Activated CD4-positive, CD25-positive, alpha-beta regulatory T cell (primary cell): ENCODE results near the gene ANKRD31.
A peak's percentile ranks its signal among the peaks of the same experiment; 100 is the strongest.
"Not testable (repeated sequence)": the region's sequence is repeated elsewhere in the genome, so short reads cannot be mapped to it uniquely, and the experiment has no call there.

Experiments used
- DNase-seq, 4 experiments: peaks; one replicate each; lab custom pipeline; 2025; lab: John Stamatoyannopoulos, UW

The ANKRD31 gene, protein sequence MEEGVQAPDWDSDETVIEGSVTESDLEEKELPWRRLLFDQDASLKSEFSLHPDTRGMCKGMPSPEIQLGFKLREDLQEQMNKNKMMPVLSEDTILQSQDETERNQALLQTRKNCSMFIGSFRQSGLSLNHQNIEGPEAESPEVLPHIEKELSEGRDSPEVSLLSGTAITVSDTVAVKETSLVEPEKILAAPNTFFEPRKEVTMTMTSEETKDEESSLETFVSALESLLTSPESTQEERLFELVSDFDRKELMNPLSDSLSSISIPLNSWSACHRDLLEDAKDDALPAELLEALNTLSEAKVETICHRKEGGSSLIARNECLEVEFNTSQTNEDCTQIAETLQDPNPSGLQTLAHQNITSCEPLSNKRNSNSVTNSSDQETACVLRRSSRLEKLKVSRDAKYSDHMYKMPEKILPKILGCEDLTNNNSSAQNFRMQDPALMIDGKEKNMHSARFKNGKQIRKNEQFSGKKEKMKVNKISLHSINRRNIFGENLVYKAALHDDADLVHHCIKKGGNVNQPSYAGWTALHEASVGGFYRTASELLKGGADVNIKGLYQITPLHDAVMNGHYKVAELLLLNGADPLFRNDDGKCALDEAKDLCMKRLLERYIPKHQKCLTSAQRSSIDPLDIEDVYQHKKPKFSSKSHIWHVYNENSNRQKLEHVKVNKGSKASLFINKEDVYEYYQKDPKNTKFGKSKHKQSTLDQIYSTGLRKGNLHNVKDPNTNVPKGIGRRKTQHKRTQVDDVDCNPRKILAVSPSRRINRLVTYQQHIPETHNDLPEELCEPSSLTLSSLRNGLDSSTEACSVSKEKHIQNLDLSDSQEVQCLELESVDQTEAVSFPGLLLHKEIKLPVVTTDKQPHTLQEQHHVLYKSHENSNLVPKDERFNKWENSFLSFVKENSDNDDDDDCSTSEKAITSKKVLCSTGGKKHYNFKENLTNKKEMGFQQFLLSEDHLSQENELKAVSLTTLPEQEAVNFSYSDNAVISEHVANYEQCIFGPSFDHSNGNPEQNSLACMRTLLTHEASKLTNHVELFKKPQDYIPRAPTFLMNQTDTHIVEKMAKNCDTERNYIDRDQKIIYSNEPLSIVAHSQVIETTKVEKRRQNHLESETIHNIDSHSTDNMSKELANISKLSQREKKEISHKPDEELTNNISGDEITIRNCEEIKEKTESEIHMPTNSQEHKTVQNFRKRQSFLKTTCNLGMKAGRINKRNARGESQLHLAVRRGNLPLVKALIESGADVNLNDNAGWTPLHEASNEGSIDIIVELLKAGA (N-terminal part only)

DNA sequence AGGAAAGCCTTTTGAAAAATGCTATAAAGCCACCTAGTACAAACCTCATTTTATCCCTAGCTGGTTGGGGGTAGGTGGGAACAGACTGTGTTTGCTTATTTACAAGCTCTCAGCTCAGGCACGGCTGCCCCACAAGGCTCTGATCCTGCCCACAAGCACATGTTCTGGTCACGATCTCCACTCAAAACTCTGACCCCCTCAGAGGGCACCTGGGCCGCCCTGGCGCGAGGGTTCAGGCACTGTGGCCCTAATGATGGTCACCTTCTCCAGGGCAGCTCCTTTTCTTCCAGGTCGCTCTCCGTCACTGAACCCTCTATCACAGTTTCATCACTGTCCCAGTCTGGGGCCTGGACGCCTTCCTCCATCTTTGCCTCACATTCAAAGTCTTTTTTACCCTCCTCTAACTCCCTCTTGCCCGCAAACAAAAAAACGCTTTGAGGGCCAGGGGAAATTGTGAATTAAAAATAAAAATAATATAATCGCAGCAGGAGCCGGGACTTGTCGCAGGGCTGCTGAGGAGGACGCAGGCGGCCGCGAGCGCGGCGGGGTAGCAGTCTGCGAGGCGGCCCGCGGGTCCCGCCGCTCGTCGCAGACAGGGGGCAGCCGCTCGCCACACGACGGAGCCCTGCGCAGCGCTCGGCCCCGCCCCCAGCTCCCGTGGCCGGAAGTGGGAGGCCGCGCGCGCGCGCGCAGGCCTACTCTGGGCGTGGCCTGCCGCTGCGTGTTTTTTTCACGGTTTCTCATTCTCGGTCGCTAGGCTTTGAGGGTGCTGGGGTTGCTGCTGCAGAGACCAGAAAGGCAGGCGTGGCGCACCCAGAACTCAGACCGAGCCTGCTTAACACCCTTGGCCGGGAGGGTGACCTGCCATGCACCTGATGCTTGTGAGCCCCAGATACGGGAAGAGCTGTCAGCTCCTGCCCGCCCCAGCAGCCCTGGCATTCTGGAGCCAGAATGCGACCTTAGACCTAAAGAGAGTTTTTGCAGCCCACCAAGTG lies at the start of gene ANKRD31:
Gene ANKRD31, minus strand, starts transcription at position 557 of the 995 bp plus-strand sequence. Its CDS starts 192 bp downstream, at position 365.
- DNase-seq: peak; percentile 79 to 90 (median 82)

DNA sequence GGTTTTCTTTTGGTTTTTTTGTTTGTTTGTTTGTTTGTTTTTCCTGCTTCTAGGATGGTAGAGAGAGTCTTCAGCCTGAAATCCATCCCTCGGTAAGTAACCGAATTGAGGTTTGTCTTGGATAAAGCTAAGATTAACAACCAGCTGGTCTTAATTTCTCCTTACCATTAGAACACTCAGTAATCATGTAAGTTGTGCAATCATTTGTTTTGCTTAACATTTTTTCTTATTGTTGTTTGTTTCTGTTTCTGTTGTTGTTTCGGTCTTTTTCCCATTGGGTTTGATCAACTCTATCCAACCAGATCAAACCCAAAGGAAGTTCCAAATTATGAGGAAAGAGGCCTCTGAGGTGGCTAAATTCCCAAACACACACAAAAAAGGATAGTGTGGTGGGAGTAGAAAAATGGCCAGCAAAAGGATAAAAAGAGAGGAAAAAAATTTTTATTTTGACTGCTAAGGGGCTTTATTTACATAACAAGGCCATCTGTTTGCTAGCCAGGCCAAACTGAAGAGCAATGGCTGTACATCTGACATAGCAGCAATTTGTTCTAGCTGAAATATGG lies 49.6 kb upstream of the ANKRD31 start:
- DNase-seq: no peak

DNA sequence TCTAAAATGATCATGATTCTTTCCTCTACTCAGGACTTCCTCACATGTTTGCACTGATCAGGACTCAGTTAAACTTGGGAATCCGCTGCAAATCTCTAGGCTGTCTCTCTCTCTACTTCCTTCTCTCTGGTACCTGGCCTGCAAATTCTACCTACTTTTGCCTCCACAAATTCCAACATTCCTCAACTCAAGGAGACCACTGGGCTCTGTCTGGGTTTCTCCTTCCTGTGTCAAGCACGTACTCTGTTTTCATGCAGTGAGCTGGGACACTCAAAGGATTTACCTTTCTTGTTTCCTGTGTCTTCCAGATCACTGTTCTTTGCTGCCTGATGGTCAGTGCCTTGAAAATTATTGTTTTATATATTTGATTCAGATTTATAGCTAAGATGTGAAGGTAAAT lies 45.9 kb upstream of the ANKRD31 start:
- no peak for DNase-seq

DNA sequence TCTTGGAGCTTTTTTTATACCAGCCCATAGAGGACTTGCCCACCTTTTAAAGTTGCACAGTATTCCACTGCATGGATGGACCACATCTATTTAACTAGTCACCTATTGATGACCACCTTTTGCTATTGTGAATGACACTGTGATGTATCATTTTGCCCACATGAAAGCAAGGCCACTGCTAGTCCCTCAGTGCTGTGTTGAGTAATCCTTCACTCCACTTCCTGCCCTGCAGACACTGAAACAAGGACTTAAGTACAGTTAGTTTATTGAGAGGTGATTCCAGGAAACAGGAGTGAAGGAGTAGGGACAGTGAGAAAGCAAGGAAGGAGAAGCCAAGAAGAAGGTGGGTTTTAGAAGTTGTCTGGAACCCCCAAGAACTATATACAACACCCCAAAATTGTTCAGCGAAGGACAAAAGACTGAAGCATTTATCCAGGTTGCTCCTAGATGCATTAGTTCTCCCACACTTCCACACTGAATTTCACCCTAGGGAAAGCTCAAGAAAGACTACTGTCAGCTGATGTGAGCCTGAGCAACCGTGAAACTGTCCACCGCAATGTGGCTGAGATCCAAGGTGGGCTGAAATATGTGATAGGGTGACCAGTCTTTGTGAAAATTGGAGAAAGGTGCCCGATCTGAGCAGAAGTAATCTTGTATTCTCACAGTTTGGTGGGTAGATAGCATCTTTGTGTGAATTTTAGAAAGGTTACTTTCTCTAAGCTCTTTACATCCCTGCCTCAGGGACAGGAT lies 45.2 kb upstream of the ANKRD31 start:
- no peak for DNase-seq

DNA sequence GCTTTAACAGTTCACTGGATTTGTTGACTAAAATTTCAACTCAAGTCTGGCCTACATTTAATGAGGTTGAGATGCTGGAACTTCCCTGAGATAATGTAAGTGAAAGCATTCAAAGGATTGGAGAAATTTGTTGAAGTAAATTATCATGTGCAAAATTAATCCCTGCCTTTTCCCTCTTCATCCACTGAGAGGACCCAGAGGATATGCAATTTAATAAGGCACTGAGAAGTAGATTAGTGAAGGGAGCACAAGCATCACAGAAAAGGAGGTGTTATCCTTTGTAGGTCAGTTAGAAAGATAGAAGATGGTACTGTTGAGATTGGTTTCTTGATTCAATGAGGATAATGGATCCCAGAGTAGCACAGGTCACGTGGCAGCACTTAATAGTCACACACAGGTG lies 42.6 kb upstream of the ANKRD31 start:
- DNase-seq: no peak

DNA sequence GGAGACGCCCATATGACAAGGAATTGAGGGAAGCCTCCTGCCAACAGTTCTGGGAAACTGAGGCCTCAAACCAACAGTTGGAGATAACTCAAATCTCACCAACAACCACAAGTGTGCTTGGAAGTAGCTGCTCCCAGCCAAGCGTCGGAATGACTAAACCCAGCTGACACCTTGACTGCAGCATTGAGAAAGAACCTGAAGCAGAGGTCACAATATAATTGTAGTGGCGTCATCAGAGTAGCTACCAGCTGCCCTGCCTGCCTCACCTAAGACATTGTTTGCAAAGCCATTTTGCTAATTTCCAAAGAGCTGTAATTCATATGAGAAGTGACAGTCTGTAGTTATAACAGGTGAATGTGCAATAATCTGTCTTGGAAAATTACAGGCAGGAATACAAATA lies 40.8 kb upstream of the ANKRD31 start:
- no peak for DNase-seq

DNA sequence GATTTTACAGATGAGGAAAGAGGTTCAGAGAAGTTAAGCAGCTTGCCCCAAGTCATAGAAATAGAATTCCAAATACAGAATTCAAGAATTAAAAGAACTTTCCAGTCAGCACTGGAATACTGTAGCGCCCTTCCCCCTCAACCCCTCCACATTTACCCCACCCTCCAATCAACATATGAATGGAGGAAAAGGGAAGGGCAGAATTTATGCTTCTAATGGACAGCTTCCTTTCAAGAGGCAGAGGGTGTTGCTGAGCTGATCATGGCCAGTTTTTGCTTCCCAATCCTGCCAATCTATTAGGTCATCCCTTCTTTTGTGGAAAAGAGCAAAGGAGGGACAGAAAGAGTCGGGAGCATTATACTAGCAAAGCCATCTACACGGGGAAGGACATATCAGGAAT lies 39.1 kb upstream of the ANKRD31 start:
- no peak for DNase-seq

DNA sequence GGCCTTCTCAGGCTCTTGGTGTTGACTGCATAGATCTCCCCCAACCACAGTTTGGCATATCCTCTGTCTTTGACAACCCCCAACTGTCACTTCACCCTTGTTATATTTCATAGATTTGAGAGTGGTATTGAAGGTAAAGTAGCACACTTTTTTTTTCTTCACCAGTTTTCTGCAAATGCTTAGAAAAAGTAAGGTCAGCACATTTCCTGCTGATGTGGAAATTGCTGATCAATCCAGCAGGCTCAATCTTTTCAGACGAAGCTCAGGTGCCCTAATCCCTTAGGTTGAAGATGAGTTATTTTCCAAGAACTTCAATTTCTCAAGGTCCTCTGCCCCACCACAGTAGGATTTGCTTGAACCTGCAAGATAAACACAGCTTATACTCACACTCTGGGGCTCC lies 38.5 kb upstream of the ANKRD31 start:
- no peak for DNase-seq

DNA sequence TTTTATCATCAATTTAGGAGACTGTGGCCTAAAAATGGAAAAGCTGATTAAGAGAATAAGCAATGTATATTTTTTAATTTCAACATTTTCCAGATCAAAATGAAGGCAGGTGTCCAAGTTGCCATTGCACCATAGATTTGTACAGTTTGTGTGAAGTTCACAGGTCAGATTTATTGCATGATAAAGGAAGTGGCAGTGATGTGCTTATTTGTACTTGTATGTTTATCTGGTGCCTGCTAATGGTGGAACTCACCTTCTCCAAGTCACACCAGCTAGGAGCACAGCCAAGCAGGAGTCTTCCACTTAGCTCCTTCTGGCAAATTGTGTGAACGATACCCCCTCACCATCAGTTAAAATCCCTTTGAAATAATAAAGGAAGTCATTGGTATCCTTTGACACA lies 37.8 kb upstream of the ANKRD31 start:
- DNase-seq: no peak

DNA sequence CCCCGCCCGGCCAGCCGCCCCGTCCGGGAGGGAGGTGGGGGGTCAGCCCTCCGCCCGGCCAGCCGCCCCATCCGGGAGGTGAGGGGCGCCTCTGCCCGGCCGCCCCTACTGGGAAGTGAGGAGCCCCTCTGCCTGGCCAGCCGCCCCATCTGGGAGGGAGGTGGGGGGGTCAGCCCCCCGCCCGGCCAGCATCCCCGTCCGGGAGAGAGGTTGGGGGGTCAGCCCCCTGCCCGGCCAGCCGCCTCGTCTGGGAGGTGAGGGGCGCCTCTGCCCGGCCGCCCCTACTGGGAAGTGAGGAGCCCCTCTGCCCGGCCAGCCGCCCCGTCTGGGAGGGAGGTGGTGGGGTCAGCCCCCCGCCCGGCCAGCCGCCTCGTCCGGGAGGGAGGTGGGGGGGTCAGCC lies 33.9 kb upstream of the ANKRD31 start:
- DNase-seq: not testable (repeated sequence)

DNA sequence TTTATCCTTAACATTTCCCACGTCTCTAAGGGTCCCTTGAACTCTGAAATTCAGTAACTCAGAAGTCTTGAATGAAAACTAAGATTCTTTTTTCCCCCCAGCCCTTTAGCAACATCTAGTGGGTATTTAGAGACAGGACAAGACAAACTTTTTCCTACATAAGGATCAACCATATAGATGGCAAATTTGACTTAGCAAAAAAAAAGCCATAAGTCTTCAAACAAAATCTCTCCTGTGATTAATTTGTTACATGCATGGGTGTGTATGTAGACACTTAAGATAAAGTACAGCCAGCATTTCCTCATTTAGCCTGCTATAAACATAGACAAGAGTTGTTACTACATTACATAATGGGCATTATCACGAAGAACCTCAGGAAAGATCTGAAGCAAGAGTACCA lies 29.1 kb upstream of the ANKRD31 start:
- DNase-seq: no peak

DNA sequence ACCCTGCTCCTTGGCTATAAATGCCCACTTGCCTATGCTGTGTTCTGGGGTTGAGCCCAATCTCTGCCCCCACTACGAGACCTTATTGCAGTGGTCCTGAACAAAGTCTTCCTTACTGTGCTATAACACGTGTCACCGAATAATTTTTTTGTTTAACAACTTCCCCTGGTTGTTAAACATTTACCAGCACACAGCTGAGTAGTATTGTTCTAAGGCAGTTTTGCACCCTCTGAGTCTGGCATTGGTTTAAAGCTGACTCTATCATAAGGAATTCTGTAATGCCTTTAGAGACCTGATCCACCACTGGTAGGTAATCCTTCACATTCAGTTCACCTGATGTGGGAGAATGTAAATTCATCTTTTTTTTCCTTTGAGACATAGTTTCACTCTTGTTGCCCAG lies 25.6 kb upstream of the ANKRD31 start:
- DNase-seq: no peak

DNA sequence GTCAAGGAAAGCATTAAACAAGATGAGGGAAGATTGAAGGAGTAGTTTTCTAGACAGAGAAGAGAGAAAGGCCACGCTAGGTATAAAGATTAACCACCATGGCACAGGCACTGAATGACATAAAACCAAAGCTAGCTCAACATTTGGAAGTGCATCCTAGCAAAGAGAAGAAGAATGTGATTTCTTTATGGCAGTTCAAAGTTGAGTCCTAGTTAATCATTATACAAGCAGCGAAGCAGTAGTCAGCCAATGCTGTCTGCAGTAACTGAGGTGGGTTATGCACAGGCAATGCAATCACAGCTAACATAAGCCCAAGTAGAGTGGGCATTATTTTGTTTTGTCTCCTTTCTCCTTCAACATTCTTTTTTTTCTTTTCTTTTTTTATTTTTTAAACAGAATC lies 24.0 kb upstream of the ANKRD31 start:
- DNase-seq: no peak

DNA sequence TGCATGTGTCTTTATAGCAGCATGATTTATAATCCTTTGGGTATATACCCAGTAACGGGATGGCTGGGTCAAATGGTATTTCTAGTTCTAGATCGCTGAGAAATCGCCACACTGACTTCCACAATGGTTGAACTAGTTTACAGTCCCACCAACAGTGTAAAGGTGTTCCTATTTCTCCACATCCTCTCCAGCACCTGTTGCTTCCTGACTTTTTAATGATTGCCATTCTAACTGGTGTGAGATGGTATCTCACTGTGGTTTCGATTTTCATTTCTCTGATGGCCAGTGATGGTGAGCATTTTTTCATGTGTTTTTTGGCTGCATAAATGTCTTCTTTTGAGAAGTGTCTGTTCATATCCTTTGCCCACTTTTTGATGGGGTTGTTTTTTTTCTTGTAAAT lies 13.8 kb upstream of the ANKRD31 start:
- DNase-seq: not testable (repeated sequence)

DNA sequence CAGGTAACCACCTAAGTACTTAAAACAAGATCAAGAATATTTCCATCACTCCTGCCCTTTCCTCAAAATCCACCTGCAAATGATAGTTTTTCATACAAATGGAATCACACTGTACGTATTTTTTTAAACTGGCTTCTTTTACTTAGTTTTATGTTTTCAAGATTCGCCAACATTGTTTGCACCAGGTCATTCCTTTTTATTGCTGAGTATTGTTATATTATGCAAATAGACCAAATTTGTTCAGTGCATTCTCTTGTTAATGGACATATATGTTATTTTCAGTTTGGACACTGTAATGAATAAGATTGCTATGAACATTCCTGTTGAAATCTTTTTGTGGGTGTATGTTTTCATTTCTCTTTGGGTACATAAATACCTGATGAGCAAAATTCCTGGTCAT lies 8.3 kb upstream of the ANKRD31 start:
- no peak for DNase-seq

DNA sequence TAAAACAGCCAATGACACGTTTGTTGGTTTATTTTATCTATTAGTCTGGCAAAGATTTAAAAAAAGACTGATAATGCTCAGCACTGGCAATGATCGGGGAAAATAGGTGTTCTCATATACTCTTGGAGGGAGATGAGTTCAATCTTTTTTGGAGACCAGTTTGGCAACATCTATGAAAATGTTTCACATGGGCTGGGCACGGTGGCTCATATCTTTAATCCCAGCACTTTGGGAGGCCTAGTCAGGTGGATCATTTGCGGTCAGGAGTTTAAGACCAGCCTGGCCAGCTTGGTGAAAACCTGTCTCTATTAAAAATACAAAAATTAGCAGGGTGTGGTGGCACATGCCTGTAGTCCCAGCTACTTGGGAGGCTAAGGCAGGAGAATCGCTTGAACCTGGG lies 6.8 kb upstream of the ANKRD31 start:
- DNase-seq: no peak

DNA sequence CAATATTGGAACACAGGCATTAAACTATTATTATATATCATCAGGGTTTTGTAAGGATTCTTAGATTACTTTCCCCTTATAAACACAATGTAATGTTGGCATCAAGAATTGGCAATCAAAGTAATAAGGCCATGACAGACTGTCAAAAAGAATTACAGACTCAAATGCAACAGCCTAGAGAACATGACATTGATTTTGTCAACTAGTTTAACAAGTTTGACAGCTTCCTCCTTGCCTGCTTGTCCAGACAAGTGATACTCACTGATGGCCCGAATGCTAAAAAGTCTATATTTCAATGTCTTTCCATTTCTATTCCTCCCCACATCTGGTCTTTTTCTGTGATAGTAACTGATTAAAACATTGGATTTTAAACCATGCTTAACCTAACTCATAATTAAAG lies 6.4 kb upstream of the ANKRD31 start:
- DNase-seq: no peak

DNA sequence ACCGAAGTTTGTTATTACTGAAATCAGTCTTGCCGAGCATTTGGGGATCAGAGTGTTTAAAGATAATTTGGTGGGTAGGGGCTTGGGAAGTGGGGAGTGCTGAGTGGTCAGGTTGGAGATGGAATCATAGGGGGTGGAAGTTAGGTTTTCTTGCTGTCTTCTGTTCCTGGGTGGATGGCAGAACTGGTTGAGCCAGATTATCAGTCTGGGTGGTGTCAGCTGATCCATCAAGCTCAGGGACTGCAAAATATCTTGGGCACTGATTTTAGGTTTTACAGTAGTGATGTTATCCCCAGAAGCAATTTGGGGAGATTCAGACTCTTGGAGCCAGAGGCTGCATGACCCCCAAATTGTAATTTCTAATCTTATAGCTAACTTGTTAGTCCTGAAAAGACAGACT lies 5.4 kb upstream of the ANKRD31 start:
- DNase-seq: no peak

DNA sequence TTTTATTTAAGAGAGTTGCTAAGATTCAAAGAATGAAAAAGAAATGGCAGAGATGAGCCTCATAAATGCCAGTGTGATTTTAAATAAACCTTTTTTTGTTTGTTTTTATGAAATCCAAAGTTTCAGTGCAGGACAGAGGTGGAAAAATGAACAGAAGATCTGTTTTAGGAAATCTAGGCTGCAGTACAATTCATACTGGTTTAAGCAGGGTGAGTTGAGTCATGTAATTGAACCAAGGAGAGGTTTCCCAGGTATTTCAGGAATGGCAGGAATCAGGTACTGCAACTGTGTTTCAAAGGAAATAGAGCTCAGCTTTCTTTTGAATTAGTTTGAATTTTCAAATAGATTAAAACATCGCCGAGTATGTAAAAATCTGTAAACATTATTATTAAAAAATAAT lies 3.0 kb upstream of the ANKRD31 start:
- DNase-seq: no peak

DNA sequence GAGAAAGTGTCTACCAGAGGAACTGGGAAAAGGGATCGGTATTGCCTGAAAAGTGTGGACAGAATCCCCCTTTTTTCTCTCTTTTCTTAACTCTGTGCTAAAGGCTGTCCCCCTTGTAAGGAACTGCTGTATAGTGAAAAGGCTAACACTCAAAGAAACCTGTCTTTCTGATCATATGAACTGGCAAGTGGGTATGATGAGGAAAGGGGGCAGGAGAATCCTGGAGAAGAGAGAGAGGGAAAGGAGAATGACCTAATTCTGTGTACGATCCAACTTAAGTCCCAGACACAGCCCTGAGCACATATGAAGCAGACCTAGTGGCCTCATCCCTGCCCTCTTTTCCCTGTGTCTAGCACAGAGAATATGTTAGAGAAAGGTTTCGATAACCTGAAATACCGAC lies 967 bp downstream of the ANKRD31 start:
- DNase-seq: no peak
